HG02642 (cell line): ENCODE results near the gene IL17C.

Experiments
- ATAC-seq: cut with Tn5 transposase; IDR thresholded peaks from one replicate; pipeline ENCODE4 v1.9.1; 2021; ENCODE audit warnings: mild to moderate bottlenecking; ENCODE audit not compliant: unreplicated experiment, poor library complexity

IL17C gene

GRCh38 chr16:88680554-88681083 lies 42.2 kb downstream of the IL17C start:
- ATAC-seq, result no peak

- no peak for ATAC-seq
Measured at GRCh38 chr16:88681084-88681680, 42.8 kb downstream of the IL17C start.

DNA sequence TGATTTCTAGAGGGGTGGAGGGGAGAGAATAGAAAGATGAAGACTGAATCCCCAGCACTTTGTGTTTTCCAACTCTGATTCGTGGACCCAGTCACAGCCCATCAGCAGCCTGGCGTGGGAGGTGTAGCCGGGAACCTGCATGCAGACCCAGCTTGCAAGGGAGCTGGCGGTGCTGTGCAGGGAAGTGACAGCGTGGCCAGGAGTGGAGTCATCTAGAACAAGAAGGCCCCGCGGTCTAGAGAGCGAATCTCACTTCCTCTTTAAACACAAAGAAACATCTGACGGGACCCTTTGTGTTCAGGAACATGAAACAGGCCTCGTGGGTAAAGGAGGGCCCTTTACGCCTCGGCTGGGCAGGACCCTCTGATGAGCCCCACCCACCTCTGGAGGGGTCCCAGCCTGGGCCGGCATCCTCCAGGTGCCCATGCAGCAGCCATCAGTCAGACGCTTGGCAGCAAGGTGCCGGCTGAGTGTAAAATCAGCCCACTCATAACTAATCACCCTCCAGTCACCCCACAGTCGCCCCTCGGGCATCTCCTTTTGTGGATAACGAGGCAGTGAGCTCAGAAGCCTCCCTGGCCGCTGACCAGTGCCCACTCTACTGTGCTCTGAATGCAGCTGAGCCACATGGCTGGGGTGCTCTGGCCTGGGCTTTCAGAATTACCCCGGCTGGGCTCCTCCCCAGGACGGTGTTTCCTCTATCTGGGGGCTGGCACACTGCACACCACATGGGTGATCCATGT lies 43.5 kb downstream of the IL17C start:
- ATAC-seq, result peak; percentile 59

DNA sequence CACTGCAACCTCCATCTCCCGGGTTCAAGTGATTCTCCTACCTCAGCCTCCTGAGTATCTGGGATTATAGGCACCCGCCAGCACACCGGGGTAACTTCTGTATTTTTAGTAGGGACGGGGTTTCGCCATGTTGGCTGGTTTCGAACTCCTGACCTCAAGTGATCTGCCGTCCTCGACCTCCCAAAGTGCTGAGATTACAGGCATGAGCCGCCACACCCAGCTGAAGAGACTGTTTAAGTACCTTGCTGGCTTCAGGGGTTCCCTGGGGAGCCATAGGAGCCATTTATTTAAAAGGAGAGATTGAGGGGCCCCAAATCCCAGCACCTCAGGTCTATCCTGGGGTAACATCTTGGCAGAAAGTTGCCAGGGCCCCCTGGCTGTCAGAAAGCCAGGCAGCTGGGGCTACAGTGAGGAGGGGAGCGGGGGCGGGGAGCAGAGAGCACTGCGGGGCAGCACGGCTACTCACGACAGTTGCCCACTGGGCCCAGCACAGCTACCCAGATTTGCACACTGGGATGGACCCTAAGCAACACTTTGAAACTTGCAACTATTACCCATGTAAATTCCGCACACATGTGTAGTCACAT lies 46.3 kb downstream of the IL17C start:
- no peak for ATAC-seq

- no peak for ATAC-seq
Measured at GRCh38 chr16:88685156-88686061, 47.0 kb downstream of the IL17C start.

DNA sequence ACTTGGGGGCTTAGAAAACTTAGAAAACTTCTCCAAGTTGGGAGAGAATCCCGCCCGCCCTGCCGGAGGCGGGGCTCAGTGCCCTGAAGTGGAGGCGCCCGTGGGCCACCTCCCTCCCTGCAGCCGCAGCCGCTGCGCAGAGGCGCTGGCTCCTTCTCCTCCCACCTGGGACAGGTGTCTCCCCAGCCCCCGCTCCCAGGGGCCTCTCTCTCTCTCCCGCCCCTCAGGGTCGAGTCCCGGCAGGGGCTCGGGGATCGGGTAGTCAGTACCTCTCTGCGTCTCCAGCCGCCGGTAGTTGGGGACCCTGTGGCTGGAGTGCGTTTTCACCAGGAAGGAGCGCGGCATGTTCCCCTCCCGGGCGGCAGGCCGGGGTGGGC lies 47.7 kb downstream of the IL17C start:
- peak; percentile 10 for ATAC-seq

DNA sequence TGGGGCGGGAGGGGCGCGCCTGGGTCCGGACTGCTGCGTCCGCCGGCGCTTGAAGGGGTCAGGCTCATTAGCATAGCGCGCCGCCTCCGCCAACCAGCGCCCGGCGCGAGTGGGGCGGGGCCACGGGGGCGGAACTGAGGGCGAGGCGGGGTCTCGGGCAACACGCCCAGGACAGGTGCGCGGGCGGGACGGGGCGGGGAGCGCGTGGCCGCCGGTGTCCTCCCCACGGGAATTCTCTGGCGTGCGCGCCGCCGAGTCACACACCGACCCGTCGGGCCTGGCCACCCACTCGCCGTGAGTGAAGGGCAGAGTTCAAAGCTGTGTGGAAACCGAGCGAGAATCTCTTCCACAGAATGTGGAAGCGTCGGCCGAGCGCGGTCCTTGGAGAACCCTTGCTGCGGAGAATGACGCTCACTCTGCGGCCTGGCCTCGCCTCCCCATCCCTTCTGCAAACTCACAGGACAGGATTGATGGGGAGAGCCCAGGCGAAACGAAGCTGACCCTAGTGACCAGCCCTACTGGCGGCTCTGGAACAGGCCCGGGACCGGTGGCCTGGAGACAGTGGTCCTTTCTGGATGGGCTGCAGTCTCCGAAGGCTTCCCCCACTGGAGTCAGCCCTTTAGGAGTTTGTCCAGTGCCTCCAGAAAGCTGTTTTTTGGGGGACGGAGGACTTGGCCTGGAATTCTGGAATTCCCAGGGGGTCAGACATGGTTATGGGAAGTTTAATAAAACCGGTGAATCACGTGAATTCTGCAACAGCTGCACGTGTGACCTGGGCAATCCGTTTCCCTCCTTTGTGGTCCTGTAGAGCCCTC lies 48.3 kb downstream of the IL17C start, which contains the start of gene SNAI3:
TSS of gene SNAI3 (minus strand) at position 69 of the 815 bp plus-strand sequence. CDS start 101 bp downstream, outside the sequence.
- ATAC-seq, result peak; percentile 72

DNA sequence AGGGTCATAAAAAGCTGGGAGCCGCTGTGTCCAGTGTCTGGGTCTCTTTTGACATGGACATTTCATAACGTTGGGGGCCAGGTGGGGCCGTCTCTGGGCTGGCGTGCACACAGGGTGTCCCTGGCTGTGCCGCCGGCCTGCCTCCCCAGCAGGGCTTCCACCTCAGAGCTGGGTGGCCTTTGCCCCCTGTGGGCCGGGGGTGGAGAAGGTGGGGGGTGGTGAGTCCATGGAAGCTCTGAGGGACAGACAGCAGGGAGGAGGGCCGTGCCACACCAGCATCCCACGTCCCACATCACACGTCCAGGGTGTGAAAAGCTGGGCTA lies 48.8 kb downstream of the IL17C start:
- no peak for ATAC-seq

DNA sequence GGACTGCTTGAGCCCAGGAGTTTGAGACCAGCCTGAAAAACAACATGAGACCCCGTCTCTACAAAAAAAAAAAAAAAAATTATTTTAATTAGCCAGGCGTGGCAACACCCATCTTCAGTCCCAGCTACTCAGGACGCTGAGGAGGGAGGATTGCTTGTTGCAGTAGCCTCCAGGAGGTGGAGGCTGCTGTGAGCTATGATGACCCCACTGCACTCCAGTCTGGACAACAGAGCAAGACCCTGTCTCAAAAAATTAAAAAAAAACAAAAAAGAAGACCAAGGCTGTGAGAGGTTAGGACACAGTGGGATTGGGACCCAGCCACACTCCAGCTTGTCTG lies 49.3 kb downstream of the IL17C start:
- no peak for ATAC-seq

DNA sequence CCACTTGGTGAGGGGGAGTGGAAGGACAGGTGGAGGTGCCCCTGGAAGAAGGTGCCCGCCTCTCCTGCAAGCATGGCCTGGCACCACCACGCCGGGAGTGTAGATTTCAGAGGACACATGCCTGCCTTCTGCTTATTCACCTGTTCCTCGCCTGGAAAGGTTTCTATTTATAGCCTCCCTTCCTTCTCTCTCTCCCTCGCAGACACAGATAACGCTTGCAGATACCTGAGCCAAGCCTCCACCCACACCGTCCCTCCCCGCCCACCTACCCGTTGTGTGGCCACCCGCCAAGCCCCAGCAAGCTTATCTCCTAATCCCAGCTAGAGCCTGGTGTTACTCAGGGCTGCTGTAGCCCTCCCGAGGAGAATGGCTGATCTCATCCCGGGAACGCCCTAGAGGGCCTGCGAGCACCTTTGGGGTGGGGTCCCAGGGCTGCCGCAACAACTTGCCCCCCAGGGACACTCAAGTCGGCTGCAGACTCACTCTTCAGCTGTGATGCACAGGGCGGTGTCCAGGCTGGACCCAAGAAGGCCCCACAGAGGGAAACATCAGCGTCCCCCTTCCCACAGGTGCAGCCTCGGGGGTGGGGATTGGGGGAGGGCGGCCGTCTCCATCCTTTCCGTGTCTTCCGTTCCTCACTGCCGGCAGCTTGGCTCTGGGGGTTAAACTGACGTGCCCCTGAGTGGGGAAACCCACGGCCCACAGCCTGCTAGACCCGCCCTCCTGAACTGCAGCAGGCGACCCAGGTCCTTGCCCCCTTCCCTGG lies 49.8 kb downstream of the IL17C start:
- no peak for ATAC-seq
